NCI-H510A treated with DMSO at 0.1 percent for 48 hours (cell line): ENCODE data around the gene ARHGAP42.

ENCODE experiments used
- DNase-seq: peaks from one replicate; lab custom pipeline; 2025; lab: John Stamatoyannopoulos, UW

ARHGAP42 gene

DNA sequence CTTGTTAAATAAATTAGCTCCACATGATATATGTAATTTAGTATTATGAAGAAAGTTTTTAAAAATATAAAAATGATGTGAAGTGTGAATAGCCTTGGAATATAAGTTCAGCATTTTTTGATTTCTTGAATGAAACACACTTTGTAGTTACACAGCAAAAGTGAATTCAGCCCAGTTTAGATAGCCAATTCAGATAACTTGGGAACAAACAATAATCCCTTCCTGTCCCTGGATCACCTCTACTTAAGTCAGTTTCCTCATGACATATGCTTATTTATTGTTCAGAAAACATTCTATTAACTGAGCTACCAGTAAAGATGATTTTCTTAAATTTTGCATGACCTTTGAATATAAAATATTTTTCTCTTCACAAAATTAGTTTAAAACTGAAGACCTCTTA, 335.2 kb downstream of the ARHGAP42 start:
- no peak for DNase-seq

DNA sequence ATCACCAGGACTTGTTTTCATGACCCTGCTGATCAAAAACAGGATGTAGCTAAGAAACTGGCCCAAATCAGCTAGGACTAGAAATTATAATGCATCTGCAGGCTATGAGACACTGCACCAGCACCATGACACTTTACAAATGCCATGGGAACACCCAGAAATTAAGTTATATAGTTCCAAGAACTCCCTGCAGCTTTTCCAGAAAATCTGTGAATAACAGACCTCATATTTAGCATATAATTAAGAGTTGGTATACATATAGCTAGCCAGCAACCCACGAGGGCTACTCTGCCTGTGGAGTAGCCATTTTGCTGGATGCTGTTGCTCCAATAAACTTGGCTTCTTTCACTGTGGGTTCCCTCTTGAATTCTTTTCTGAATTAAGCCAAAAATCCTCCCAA, 341.6 kb downstream of the ARHGAP42 start:
- DNase-seq, result no peak

DNA sequence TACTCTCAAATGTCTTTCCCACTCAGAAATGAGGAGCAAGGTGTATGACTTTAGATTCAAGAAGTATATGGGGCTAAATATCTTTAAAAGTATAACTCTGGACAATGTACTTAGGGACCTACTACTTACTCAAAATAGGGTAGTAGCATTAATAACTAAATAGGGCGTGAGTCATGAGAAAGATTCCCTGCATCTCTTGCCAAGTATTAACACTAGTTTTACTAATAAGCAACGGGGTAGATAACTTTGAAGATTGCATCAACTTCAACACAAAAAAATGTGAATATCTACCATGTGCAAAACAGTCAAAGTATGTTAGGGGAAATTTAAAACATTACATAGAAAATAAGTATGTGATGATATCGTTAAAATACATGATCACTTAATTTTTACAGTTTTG, 342.9 kb downstream of the ARHGAP42 start:
- no peak for DNase-seq

DNA sequence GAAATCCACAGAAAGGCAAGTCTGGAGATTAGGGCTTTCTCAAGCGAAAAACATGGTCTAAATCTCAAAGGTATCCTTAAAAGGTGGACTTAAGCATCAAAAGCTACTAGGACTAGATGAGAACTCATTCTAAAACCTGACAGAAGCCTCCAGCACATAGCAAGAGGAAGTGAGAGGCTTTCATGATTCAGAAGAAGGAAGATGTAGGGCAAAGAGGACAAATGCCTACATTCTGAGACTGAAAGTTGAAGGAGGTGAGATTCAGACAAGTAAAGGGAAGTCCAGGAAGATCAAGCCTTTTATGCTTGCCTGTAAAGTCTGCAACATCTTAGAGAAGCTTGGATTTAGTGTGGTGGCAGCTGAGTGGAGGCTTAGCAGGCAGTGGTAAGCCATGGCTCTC, 343.6 kb downstream of the ARHGAP42 start:
- no peak for DNase-seq

DNA sequence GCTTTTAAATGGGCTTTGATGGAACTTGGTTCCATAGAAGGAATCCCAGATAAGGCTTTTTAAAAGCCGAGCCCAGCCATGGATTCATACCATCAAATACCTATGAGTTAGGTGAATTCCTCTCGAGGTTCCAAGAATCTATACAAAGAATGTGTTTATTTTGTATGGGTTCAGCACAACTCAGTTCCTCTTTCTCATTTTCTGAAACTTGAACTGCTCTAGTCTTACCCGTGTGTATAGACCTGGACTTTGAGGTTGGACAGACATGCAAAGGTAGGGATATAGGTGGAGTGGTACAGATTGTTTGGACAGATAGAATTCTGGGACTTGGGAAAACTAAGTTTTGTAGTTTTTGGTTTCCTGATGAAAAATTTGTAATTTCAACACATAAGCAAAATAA, 344.6 kb downstream of the ARHGAP42 start:
- DNase-seq, result no peak

DNA sequence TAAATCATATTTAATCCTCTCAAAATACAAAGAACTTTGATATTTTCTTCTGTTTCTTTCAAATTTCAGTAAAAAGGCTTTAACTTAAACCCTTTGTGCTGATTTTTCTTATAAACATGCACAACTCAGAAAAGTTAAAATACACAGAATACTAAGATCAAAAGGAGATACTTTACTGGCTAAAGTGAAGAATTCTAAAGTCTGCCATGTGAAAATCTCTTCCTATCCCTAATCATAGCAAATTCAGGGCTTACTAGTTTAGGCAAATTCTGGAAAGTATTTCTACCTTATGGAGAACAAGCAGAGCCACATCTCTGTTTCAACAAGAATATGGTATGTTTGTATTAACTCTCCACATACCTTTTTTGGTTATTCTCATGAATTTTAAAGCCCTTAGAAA, 345.9 kb downstream of the ARHGAP42 start:
- DNase-seq, result no peak

- DNase-seq, result no peak
Observed at GRCh38 chr11:101034076-101034475, 347.0 kb downstream of the ARHGAP42 start.

- DNase-seq, result no peak
Observed at GRCh38 chr11:101035872-101036271, 348.8 kb downstream of the ARHGAP42 start.
